ENCODE results near the gene KLF7.

KLF7 gene

DNA sequence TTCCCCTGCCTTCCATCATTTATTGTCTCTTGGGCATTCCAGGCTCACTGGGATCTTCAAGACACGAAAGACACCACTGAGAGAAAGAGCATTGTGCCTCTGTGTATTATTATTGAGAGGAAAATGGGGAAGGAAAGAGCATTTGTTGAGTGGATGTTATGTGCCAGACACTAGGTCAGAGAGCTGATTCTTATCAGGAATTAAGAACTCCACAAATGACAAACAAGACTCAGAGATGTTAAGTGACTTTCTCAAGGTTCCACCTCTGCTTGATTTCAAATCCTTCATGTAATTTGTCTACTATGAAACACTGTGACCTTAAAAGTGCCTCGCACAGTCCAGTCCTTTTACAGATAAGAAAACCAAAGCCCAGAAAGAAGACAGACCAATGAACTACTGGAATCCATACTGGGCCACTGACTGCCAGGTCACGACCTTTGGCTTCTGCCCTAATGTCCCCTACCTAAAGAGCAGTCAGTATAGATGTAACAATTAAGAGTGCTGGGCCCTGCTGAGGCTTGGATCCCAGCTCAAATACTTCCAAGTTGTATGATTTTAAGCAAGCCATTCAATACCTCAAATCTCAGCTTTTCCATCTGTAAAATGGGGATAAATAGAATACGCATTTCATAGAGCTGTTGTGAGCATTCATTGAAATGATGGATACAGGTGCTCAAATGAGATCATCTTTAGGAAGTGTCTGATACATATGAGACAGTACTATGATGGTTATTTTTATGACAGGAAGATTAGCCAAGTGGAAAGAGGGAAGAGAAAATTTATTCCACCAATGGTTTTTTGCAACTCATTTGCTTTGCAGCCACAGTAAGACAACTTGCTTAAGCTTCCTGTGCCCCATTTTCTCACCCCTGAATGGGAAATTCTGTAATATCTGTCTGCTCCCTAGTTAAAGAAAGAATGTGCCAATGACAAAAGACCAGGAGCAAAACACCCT lies 10.9 kb downstream of the KLF7 start:
- no peak for TF ChIP-seq FOXM1 (IDR thresholded peaks at IDR 0.05; ENCODE audit: borderline replicate concordance, low read depth)
- TF ChIP-seq, protein P1, sequence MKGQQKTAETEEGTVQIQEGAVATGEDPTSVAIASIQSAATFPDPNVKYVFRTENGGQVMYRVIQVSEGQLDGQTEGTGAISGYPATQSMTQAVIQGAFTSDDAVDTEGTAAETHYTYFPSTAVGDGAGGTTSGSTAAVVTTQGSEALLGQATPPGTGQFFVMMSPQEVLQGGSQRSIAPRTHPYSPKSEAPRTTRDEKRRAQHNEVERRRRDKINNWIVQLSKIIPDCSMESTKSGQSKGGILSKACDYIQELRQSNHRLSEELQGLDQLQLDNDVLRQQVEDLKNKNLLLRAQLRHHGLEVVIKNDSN (IDR thresholded peaks at IDR 0.05) = no peak

DNA sequence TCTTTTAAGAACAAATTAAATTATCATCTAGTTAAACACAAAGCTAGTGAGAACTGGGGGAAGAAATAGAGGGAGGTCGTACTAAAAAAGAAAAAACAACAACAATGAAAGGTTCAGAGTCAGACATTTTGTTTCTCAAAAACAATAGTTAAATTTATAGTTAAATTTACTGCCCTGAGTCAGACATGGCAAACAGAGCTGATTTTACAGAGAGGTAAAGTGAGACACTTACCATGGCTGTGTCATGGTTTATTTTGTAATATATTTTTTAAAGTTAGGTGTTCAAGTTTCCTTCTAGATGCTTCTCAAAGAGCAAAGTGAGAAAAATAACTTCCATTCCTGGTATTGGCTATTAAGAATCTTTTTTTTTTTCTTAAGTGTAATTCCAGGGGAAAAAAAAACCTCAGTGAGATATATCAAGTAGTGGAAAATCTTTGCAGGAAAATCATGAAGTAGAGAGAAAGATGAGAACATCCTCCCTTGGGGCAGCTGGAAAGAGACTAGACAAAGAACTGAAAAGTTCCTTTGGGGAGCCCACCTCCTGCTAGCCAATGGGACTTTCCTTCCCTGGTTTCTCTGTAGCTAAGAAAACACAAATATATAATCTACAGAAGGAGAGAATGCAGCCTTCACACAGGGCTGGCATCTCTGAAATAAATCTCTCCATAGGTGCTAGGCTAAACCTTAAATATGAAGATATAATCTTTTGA lies 12.3 kb downstream of the KLF7 start:
- TF ChIP-seq, protein P1 (IDR thresholded peaks at IDR 0.05) = no peak
- no peak for TF ChIP-seq RAD21 (IDR thresholded peaks at IDR 0.05; ENCODE audit: low read depth)
- TF ChIP-seq EGR1 (IDR thresholded peaks at IDR 0.05) = no peak
- TF ChIP-seq REST (IDR thresholded peaks at IDR 0.05; ENCODE audit: low read depth) = no peak
- no peak for TF ChIP-seq CREB1 (IDR thresholded peaks at IDR 0.05; ENCODE audit: low read depth)
- TF ChIP-seq TCF12 (IDR thresholded peaks at IDR 0.05; ENCODE audit: low read depth) = no peak
- TF ChIP-seq CEBPB (IDR thresholded peaks at IDR 0.05) = no peak
- no peak for TF ChIP-seq YY1 (IDR thresholded peaks at IDR 0.05; ENCODE audit: low read depth)
- TF ChIP-seq FOXM1 (IDR thresholded peaks at IDR 0.05; ENCODE audit: borderline replicate concordance, low read depth) = no peak
- TF ChIP-seq ZBTB7A (IDR thresholded peaks at IDR 0.05; ENCODE audit: low read depth) = no peak
- TF ChIP-seq, protein P2, sequence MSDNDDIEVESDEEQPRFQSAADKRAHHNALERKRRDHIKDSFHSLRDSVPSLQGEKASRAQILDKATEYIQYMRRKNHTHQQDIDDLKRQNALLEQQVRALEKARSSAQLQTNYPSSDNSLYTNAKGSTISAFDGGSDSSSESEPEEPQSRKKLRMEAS (IDR thresholded peaks at IDR 0.05) = no peak
- no peak for TF ChIP-seq TEAD4 (IDR thresholded peaks at IDR 0.05)
- no peak for TF ChIP-seq EP300 (IDR thresholded peaks at IDR 0.05; ENCODE audit: borderline replicate concordance)

DNA sequence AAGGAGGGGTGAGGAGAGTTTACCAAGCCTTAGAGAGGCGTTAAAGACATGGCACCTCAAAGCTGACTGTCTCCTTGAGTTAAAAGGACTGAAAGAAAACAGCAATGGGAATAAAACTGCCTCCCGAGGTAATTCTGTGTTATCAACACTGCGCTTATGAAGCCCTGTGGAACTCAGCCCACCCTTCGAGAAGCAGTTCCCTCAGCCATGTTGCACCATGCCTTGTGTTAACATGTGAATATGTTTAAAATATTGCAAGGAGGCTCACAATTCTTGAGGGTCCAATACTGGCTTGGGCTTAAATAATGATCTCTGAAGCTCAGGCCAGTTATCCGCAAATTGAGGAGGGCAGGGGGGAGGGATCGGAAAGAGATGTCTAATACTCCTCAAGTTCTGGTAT lies 14.7 kb downstream of the KLF7 start:
- no peak for TF ChIP-seq TAF1 (IDR thresholded peaks at IDR 0.05; ENCODE audit: low read depth)
- no peak for TF ChIP-seq REST (IDR thresholded peaks at IDR 0.05; ENCODE audit: low read depth)
- no peak for TF ChIP-seq TEAD4 (IDR thresholded peaks at IDR 0.05)
- TF ChIP-seq YY1 (IDR thresholded peaks at IDR 0.05; ENCODE audit: low read depth) = no peak
- TF ChIP-seq, protein P1 (IDR thresholded peaks at IDR 0.05) = no peak
- TF ChIP-seq CREB1 (IDR thresholded peaks at IDR 0.05; ENCODE audit: low read depth) = no peak
- no peak for TF ChIP-seq NFIC (IDR thresholded peaks at IDR 0.05)
- TF ChIP-seq FOXM1 (IDR thresholded peaks at IDR 0.05; ENCODE audit: borderline replicate concordance, low read depth) = no peak
- no peak for TF ChIP-seq EP300 (IDR thresholded peaks at IDR 0.05; ENCODE audit: borderline replicate concordance)
- TF ChIP-seq CEBPB (IDR thresholded peaks at IDR 0.05) = no peak
- TF ChIP-seq, protein P2 (IDR thresholded peaks at IDR 0.05) = no peak
- no peak for TF ChIP-seq RAD21 (IDR thresholded peaks at IDR 0.05; ENCODE audit: low read depth)
- no peak for TF ChIP-seq TCF12 (IDR thresholded peaks at IDR 0.05; ENCODE audit: low read depth)
- no peak for TF ChIP-seq EGR1 (IDR thresholded peaks at IDR 0.05)

- TF ChIP-seq, protein P2 (IDR thresholded peaks at IDR 0.05) = no peak
- TF ChIP-seq CREB1 (IDR thresholded peaks at IDR 0.05; ENCODE audit: low read depth) = no peak
- TF ChIP-seq ZBTB7A (IDR thresholded peaks at IDR 0.05; ENCODE audit: low read depth) = no peak
- TF ChIP-seq, protein P1 (IDR thresholded peaks at IDR 0.05) = no peak
- TF ChIP-seq TAF1 (IDR thresholded peaks at IDR 0.05; ENCODE audit: low read depth) = no peak
- TF ChIP-seq TCF12 (IDR thresholded peaks at IDR 0.05; ENCODE audit: low read depth) = no peak
- no peak for TF ChIP-seq RAD21 (IDR thresholded peaks at IDR 0.05; ENCODE audit: low read depth)
- TF ChIP-seq NFIC (IDR thresholded peaks at IDR 0.05) = no peak
- no peak for TF ChIP-seq EGR1 (IDR thresholded peaks at IDR 0.05)
- no peak for TF ChIP-seq EP300 (IDR thresholded peaks at IDR 0.05; ENCODE audit: borderline replicate concordance)
- TF ChIP-seq YY1 (IDR thresholded peaks at IDR 0.05; ENCODE audit: low read depth) = no peak
- no peak for TF ChIP-seq FOXM1 (IDR thresholded peaks at IDR 0.05; ENCODE audit: borderline replicate concordance, low read depth)
- TF ChIP-seq CEBPB (IDR thresholded peaks at IDR 0.05) = no peak
- TF ChIP-seq REST (IDR thresholded peaks at IDR 0.05; ENCODE audit: low read depth) = no peak
- no peak for TF ChIP-seq TEAD4 (IDR thresholded peaks at IDR 0.05)
These were observed 15.5 kb downstream of the KLF7 start for GRCh38 chr2:207150284-207150683.

Data from Ishikawa (cell line).